Esophagus muscularis mucosa (tissue), 3 donors: ENCODE measurements around the gene ATP10A.

Source experiments
- CTCF ChIP-seq, 3 experiments: fragments of 200-600 bp in 2 of 3; fragments of 450-650 bp in 1 of 3; sonication (generic) in 2 of 3; IDR thresholded peaks; one replicate each; pipeline ENCODE4 v1.5.1; 2017 to 2019; ENCODE audit warnings: antibody characterized with exemption in 3 of 3, mild to moderate bottlenecking in 2 of 3, moderate library complexity in 1 of 3
- POLR2A ChIP-seq: fragments of 450-650 bp; IDR thresholded peaks from one replicate; pipeline ENCODE4 v1.6.1; 2017; ENCODE audit warnings: antibody characterized with exemption, moderate library complexity, mild to moderate bottlenecking, low read depth
- POLR2AphosphoS5 ChIP-seq, 2 donors: sonication (generic); formaldehyde crosslinking; IDR thresholded peaks; one replicate each; pipeline ENCODE4 v1.6.1; 2017; ENCODE audit warnings: antibody characterized with exemption in 2 of 2

GRCh38 chr15:25899870-25900269 is 36.7 kb upstream of the ATP10A start:
- TF ChIP-seq CTCF (IDR thresholded peaks at IDR 0.05) (no peak), POLR2AphosphoS5 (IDR thresholded peaks at IDR 0.05) (no peak), POLR2A (no peak)
